ENCODE results near the gene DNASE2B. TPM values are rescaled to one million over a fixed set of nuclear protein-coding genes. Genes with fewer than 3 reads are reported as not detected.

The DNASE2B gene
- total RNA-seq, 1 experiment from 2014 or later, result not detected

DNA sequence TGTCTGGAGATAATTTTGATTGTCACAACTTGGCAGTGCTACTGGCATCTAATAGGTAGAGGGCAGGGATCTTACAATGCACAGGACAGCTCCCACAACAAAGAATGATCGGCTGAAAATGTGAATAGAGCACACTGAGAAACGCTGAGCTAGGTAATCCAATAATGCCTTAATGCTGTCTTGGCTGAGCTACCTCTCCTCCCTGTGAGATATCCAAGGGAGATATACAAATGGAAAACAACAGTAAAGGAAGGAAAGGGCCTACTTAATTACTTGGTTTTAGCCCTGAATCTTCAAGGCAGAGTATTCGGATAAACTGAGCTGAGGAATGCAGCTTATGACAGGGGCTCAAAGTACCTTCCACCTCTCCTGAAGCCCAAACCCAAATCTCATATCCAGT is 2.9 kb downstream of the DNASE2B start:
- Histone ChIP-seq H3K4me1 (ENCODE audit: insufficient read depth, low read length) (peaks cover 13% of the 10 kb centered on the region), H3K9me2 (replicated peaks; ENCODE audit: low read length) (no peaks in the 10 kb centered on the region), H3K4me2 (ENCODE audit: low read length) (no peak overlapping the region), H3K4me3 (ENCODE audit: low read length) (no peak overlapping the region), H3K36me3 (ENCODE audit: low read depth, low read length) (no peaks in the 10 kb centered on the region), H3K79me2 (ENCODE audit: low read length) (no peaks in the 10 kb centered on the region), H3F3A (ENCODE audit: low read length, unreplicated experiment) (no peaks in the 10 kb centered on the region), H2AFZ (ENCODE audit: low read length) (no peak overlapping the region), H3K27ac (ENCODE audit: low read length) (no peak overlapping the region), H4K20me1 (ENCODE audit: low read length) (no peaks in the 10 kb centered on the region), H3K9me3 (ENCODE audit: low read length) (no peaks in the 10 kb centered on the region), H3K27me3 (ENCODE audit: low read length) (no peaks in the 10 kb centered on the region), H3K9ac (ENCODE audit: low read length) (no peak overlapping the region)
- ChIA-PET POLR2A (ENCODE audit: unreplicated experiment) (no interaction called here), CTCF (no interaction called here)
- no TSS peak for BruUV-seq (replicated peaks)
- DNase-seq, result no peak
- intact Hi-C loops (cut with micrococcal nuclease), result no loop called here
- TF ChIP-seq EZH2 (IDR thresholded peaks at IDR 0.05; ENCODE audit: low read length, unreplicated experiment) (no peak), EZH2phosphoT487 (IDR thresholded peaks at IDR 0.05; ENCODE audit: borderline replicate concordance, low read length) (no peak)
- TF ChIP-seq, protein P1, sequence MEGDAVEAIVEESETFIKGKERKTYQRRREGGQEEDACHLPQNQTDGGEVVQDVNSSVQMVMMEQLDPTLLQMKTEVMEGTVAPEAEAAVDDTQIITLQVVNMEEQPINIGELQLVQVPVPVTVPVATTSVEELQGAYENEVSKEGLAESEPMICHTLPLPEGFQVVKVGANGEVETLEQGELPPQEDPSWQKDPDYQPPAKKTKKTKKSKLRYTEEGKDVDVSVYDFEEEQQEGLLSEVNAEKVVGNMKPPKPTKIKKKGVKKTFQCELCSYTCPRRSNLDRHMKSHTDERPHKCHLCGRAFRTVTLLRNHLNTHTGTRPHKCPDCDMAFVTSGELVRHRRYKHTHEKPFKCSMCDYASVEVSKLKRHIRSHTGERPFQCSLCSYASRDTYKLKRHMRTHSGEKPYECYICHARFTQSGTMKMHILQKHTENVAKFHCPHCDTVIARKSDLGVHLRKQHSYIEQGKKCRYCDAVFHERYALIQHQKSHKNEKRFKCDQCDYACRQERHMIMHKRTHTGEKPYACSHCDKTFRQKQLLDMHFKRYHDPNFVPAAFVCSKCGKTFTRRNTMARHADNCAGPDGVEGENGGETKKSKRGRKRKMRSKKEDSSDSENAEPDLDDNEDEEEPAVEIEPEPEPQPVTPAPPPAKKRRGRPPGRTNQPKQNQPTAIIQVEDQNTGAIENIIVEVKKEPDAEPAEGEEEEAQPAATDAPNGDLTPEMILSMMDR (conservative IDR thresholded peaks at IDR 0.05; ENCODE audit: low read depth, low read length), result no peak
- ATAC-seq, result no peak

DNA sequence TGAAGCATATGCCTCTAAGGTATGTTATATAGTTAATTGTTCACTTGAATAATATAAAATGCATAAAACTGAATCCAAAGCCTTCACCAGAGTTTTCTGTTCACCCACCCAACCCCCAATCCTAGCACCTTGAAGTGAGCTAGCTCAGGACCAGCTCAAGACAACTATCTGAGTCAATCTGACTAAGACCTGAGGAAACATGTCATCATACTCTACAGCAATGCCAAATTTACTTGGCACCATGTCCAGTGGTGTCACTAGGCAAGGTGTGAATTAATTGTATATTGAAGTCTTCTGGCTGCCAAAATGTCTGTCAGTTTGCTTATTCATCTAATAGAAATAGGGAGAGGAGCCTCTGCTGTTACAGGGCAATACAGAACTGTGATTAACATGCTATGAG is 3.8 kb downstream of the DNASE2B start:
- H3K79me2 ChIP-seq (ENCODE audit: low read length), result no peaks in the 10 kb centered on the region
- H4K20me1 ChIP-seq (ENCODE audit: low read length), result no peaks in the 10 kb centered on the region
- H3K9ac ChIP-seq (ENCODE audit: low read length), result no peak overlapping the region
- H2AFZ ChIP-seq (ENCODE audit: low read length), result no peak overlapping the region
- no peaks in the 10 kb centered on the region for H3K36me3 ChIP-seq (ENCODE audit: low read depth, low read length)
- no peak overlapping the region for H3K27ac ChIP-seq (ENCODE audit: low read length)
- TF ChIP-seq EZH2 (IDR thresholded peaks at IDR 0.05; ENCODE audit: low read length, unreplicated experiment) (no peak), EZH2phosphoT487 (IDR thresholded peaks at IDR 0.05; ENCODE audit: borderline replicate concordance, low read length) (no peak)
- TF ChIP-seq, protein P1 (conservative IDR thresholded peaks at IDR 0.05; ENCODE audit: low read depth, low read length), result no peak
- no peak overlapping the region for H3K4me2 ChIP-seq (ENCODE audit: low read length)
- ChIA-PET CTCF (no interaction called here), POLR2A (ENCODE audit: unreplicated experiment) (no interaction called here)
- peaks cover 22% of the 10 kb centered on the region for H3K4me1 ChIP-seq (ENCODE audit: insufficient read depth, low read length)
- H3F3A ChIP-seq (ENCODE audit: low read length, unreplicated experiment), result no peaks in the 10 kb centered on the region
- DNase-seq, result peak; percentile 68
- H3K9me3 ChIP-seq (ENCODE audit: low read length), result no peaks in the 10 kb centered on the region
- intact Hi-C loops (cut with micrococcal nuclease), result no loop called here
- BruUV-seq (replicated peaks), result no TSS peak
- no peaks in the 10 kb centered on the region for H3K27me3 ChIP-seq (ENCODE audit: low read length)
- ATAC-seq, result peak; percentile 72
- H3K4me3 ChIP-seq (ENCODE audit: low read length), result no peak overlapping the region
- H3K9me2 ChIP-seq (replicated peaks; ENCODE audit: low read length), result no peaks in the 10 kb centered on the region

DNA sequence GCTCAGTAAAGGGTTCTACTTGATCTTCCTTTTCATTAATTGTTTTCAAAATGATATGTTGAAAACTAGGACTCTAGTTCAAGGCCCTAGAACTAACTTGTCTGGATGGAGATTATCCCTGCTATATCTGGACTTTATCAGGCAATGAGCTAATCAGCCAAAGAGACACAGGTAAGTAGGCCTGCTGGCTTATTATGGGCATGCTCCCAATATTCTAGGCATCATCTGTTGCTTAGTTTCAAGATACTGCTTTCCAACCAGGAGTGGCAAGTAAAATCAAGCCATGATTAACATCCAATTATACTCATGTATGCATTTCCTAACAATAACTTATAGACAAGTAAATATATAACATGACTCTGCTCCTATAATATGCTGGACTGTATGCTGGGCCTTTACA is 4.2 kb downstream of the DNASE2B start:
- POLR2A ChIA-PET (ENCODE audit: unreplicated experiment), result no interaction called here
- Histone ChIP-seq H3K27me3 (ENCODE audit: low read length) (no peaks in the 10 kb centered on the region), H3K9me2 (replicated peaks; ENCODE audit: low read length) (no peaks in the 10 kb centered on the region), H4K20me1 (ENCODE audit: low read length) (no peaks in the 10 kb centered on the region), H3K36me3 (ENCODE audit: low read depth, low read length) (no peaks in the 10 kb centered on the region), H3K9ac (ENCODE audit: low read length) (no peak overlapping the region), H3K4me2 (ENCODE audit: low read length) (no peak overlapping the region), H3K79me2 (ENCODE audit: low read length) (no peaks in the 10 kb centered on the region), H2AFZ (ENCODE audit: low read length) (no peak overlapping the region), H3K9me3 (ENCODE audit: low read length) (no peaks in the 10 kb centered on the region), H3K27ac (ENCODE audit: low read length) (no peak overlapping the region), H3K4me1 (ENCODE audit: insufficient read depth, low read length) (peaks cover 27% of the 10 kb centered on the region), H3F3A (ENCODE audit: low read length, unreplicated experiment) (no peaks in the 10 kb centered on the region), H3K4me3 (ENCODE audit: low read length) (no peak overlapping the region)
- TF ChIP-seq EZH2phosphoT487 (IDR thresholded peaks at IDR 0.05; ENCODE audit: borderline replicate concordance, low read length), result no peak
- TF ChIP-seq, protein P1 (conservative IDR thresholded peaks at IDR 0.05; ENCODE audit: low read depth, low read length), result no peak
- CTCF ChIA-PET, result no interaction called here
- BruUV-seq (replicated peaks), result no TSS peak
- no peak for ATAC-seq
- intact Hi-C loops (cut with micrococcal nuclease), result no loop called here
- no peak for DNase-seq
